ENCODE results near the gene CHRDL2.

DNA sequence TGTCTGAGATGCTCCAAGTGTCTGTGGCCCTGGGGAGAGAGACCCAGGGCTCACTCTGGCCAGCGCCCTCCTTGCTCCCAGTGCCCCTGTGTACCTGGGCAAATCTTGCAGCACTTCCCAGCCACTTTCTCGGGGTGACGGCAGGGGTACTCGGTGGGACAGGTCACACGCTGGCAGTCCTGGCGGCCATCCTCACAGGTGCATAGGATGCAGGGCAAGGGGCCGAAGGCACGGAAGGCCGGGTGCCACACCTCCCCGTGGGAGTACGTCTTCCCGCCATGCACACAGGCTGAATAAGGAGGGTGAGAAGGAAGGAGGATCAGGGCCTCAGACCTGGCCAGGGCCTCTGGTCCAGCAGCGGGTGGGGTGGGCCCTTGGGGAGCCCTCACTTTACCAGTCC, 28.0 kb downstream of the CHRDL2 start:
- no peak for TF ChIP-seq POLR2A (IDR thresholded peaks at IDR 0.05)
- TF ChIP-seq, protein P1, sequence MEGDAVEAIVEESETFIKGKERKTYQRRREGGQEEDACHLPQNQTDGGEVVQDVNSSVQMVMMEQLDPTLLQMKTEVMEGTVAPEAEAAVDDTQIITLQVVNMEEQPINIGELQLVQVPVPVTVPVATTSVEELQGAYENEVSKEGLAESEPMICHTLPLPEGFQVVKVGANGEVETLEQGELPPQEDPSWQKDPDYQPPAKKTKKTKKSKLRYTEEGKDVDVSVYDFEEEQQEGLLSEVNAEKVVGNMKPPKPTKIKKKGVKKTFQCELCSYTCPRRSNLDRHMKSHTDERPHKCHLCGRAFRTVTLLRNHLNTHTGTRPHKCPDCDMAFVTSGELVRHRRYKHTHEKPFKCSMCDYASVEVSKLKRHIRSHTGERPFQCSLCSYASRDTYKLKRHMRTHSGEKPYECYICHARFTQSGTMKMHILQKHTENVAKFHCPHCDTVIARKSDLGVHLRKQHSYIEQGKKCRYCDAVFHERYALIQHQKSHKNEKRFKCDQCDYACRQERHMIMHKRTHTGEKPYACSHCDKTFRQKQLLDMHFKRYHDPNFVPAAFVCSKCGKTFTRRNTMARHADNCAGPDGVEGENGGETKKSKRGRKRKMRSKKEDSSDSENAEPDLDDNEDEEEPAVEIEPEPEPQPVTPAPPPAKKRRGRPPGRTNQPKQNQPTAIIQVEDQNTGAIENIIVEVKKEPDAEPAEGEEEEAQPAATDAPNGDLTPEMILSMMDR (IDR thresholded peaks at IDR 0.05) = no peak
